Tibial artery (tissue), 4 donors: Measurements from ENCODE around the gene LBH.

ENCODE experiments used
- DNase-seq, 2 donors: peaks; one replicate each; pipeline ENCODE4 v3.0.0-alpha.2; 2019
- H3K27ac ChIP-seq, 2 donors: fragments of 200-600 bp; sonication (generic) in 1 of 2; 1 replicate in 1 of 2; 2 replicates in 1 of 2; pipeline ENCODE4 v1.5.1; 2018 to 2019; ENCODE audit warnings: mild to moderate bottlenecking in 1 of 2
- H3K27me3 ChIP-seq, 2 donors: fragments of 200-600 bp; sonication (generic) in 1 of 2; one replicate each; pipeline versions ENCODE4 v1.5.1 to v1.6.0; 2016 to 2019
- H3K36me3 ChIP-seq, 3 donors: fragments of 200-600 bp; sonication (generic) in 2 of 3; one replicate each; pipeline ENCODE4 v1.5.1; 2016 to 2019; ENCODE audit warnings: mild to moderate bottlenecking in 2 of 3
- H3K4me1 ChIP-seq, 4 donors: fragments of 200-600 bp; sonication (generic) in 2 of 4; 1 replicate in 3 of 4; 2 replicates in 1 of 4; pipeline ENCODE4 v1.5.1; 2016 to 2019
- H3K4me3 ChIP-seq, 2 donors: fragments of 200-600 bp; sonication (generic) in 1 of 2; 1 replicate in 1 of 2; 2 replicates in 1 of 2; pipeline ENCODE4 v1.5.1; 2018 to 2019; ENCODE audit warnings: mild to moderate bottlenecking in 2 of 2
- H3K9me3 ChIP-seq, 3 donors: fragments of 200-600 bp; sonication (generic) in 1 of 3; one replicate each; pipeline ENCODE4 v1.5.1; 2016 to 2019
- intact Hi-C: fragments of 100-400 bp; cut with DNase I; formaldehyde crosslinking; loops from one replicate; pipeline ENCODE4 v1.15.0; 2023; ENCODE audit warnings: low total_unique reads
- TF ChIP-seq, protein P1 (sequence below), 2 experiments: fragments of 200-600 bp in 1 of 2; fragments of 450-650 bp in 1 of 2; IDR thresholded peaks; one replicate each; pipeline ENCODE4 v1.5.1; 2017 to 2019; ENCODE audit warnings: antibody characterized with exemption in 2 of 2, mild to moderate bottlenecking in 1 of 2, moderate library complexity in 1 of 2

LBH gene

DNA sequence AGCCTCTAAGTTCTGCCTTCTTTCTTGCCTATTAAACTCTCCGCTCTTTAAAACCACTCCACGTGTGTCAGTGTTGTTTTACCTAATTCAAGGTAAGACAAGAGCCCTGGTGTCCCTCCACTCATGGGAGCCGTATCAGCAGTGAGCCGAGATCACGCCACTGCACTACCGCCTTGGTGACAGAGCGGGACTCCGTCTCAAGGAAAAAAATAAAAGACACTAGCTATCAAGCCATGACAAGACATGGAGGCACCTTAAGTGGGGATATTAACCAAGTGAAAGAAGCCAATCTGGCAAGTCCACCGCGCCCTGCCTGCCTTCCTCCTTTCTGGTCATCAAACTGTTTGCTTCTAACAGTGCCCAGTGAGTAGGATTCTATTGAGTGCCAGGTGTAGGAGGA is 40.2 kb upstream of the LBH start:
- no peaks in the 10 kb centered on the region for H3K4me1 ChIP-seq
- intact Hi-C loops, result no loop called here
- no peak for DNase-seq
- H3K4me3 ChIP-seq, result no peak overlapping the region
- TF ChIP-seq, protein P1, sequence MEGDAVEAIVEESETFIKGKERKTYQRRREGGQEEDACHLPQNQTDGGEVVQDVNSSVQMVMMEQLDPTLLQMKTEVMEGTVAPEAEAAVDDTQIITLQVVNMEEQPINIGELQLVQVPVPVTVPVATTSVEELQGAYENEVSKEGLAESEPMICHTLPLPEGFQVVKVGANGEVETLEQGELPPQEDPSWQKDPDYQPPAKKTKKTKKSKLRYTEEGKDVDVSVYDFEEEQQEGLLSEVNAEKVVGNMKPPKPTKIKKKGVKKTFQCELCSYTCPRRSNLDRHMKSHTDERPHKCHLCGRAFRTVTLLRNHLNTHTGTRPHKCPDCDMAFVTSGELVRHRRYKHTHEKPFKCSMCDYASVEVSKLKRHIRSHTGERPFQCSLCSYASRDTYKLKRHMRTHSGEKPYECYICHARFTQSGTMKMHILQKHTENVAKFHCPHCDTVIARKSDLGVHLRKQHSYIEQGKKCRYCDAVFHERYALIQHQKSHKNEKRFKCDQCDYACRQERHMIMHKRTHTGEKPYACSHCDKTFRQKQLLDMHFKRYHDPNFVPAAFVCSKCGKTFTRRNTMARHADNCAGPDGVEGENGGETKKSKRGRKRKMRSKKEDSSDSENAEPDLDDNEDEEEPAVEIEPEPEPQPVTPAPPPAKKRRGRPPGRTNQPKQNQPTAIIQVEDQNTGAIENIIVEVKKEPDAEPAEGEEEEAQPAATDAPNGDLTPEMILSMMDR (IDR thresholded peaks at IDR 0.05), result no peak
- no peaks in the 10 kb centered on the region for H3K9me3 ChIP-seq
- H3K27ac ChIP-seq, result no peak overlapping the region
- no peaks in the 10 kb centered on the region for H3K36me3 ChIP-seq
- no peaks in the 10 kb centered on the region for H3K27me3 ChIP-seq

DNA sequence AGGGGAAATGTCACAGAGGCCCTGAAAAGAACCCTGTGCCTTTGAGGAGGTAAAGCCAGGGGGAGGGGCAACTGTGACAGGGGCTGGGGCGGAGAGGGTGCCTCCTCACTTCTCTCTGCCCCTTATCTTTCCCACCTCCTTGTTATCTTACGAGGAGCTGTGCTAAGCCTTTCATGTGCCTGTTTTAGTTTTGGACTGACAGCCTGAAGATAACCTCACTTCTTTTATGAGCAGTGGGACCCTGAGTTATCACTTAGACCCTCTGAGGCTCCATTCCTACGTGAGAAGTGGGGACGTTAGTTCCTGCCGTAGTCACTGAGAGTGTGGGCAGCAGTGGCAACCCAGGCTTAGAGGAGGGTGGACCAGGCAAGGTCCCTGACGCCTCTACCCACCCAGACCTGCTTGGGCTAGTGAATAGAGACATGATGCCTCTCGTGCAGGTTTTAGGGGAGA is 39.5 kb upstream of the LBH start:
- TF ChIP-seq, protein P1 (IDR thresholded peaks at IDR 0.05), result no peak
- no peak for DNase-seq

DNA sequence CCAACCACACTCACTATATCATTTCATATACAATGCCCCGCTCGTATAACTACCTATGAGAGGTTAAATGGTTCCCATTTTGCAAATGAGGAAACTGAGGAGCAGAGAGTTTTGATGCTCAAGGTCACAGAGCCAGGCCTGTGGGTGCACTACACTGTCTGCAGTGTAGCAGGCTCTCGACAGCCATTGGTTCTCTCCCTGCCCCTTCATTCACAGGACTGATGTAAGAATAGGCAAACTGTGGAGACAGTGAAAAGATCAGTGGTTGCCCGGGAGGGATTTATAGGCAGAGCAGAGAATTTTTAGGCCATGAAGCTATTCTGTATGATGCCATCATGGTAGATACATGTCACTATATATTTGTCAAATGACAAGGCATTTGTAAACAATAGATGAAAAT is 39.0 kb upstream of the LBH start:
- no peaks in the 10 kb centered on the region for H3K4me1 ChIP-seq
- no peak overlapping the region for H3K27ac ChIP-seq
- no peaks in the 10 kb centered on the region for H3K36me3 ChIP-seq
- TF ChIP-seq, protein P1 (IDR thresholded peaks at IDR 0.05), result no peak
- DNase-seq, result no peak
- intact Hi-C loops, result no loop called here
- H3K27me3 ChIP-seq, result no peaks in the 10 kb centered on the region
- no peak overlapping the region for H3K4me3 ChIP-seq
- H3K9me3 ChIP-seq, result no peaks in the 10 kb centered on the region

More for the DNA sequence above, 39.5 kb upstream of the LBH start:
- H3K27ac ChIP-seq, result no peak overlapping the region
- no peaks in the 10 kb centered on the region for H3K27me3 ChIP-seq
- intact Hi-C loops, result no loop called here
- no peaks in the 10 kb centered on the region for H3K4me1 ChIP-seq
- H3K36me3 ChIP-seq, result no peaks in the 10 kb centered on the region
- H3K9me3 ChIP-seq, result no peaks in the 10 kb centered on the region
- no peak overlapping the region for H3K4me3 ChIP-seq

DNA sequence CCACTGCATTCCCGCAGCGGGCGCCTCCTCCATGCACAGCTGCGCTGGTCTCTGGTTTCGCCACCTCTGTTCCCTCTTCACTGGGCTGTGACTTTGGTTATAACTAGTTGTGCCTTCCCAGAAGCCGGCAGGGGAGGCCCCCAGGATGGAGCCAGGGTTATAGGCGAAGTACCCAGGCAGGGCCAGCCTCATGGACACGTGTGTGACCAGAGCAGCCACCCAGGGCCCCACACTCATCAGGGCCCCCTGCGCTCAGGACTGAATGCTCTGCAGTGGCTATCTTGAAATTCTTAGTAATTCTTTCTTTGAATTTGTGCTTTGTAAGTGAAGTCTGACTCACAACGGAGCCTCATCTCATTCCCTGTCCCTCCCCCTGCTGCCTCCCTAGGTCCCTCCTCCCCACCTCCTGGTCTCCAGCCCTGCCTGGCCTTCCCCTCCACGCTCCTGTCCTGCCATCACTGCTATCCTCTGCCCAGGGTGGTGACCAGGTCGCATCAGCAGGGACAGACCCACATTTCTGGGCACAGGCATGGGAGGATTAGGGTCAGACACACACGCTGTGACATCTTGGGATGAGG is 38.1 kb upstream of the LBH start:
- intact Hi-C loops, result no loop called here
- TF ChIP-seq, protein P1 (IDR thresholded peaks at IDR 0.05), result no peak

DNA sequence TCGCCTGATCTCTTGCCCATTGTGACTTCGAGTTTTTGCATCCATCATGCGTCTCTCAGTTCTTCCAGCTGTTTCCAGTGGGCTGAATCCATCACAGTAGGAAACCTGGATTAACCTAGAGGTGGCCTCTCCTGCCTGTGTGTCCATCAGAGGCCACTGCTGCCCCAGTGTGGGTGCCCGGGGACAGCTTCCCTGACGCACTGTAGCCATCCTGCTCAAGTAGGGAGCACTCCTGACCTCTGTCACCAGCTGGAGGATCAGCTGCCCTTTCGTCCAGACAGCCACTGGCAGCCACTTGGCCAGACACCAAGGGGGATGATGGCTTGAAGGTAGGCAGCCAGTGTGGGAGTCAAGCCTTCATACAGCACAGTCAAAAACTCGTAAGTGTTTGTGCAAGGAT is 36.9 kb upstream of the LBH start:
- TF ChIP-seq, protein P1 (IDR thresholded peaks at IDR 0.05), result no peak
- H3K9me3 ChIP-seq, result no peaks in the 10 kb centered on the region
- intact Hi-C loops, result no loop called here
- no peak overlapping the region for H3K27ac ChIP-seq
- H3K4me3 ChIP-seq, result no peak overlapping the region
- no peaks in the 10 kb centered on the region for H3K36me3 ChIP-seq
- H3K4me1 ChIP-seq, result no peaks in the 10 kb centered on the region
- H3K27me3 ChIP-seq, result no peaks in the 10 kb centered on the region
- DNase-seq, result no peak

More for the DNA sequence above, 38.1 kb upstream of the LBH start:
- no peaks in the 10 kb centered on the region for H3K36me3 ChIP-seq
- no peak overlapping the region for H3K4me3 ChIP-seq
- DNase-seq, result no peak
- H3K4me1 ChIP-seq, result no peaks in the 10 kb centered on the region
- no peaks in the 10 kb centered on the region for H3K27me3 ChIP-seq
- H3K9me3 ChIP-seq, result no peaks in the 10 kb centered on the region
- no peak overlapping the region for H3K27ac ChIP-seq

DNA sequence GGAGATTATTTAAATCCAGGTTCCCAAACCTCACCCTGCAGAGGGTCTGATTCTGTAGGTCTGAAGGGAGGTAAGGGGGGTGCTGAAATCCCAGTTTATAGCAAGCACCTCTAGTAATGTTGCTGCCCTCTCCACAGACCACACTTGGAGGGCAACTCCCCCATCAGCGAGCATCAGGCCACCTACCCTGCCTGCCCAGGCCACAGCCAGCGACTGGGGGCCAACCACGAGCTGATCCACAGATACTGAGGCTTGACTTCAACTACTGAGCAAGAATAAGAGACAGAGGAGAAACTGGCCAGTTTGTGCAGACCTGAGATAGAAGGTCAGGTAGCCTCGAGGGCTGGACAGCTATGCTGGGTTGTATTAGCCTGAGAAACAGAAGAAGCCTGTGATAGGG is 36.3 kb upstream of the LBH start:
- intact Hi-C loops, result no loop called here
- Histone ChIP-seq H3K27ac (no peak overlapping the region), H3K9me3 (no peaks in the 10 kb centered on the region), H3K4me3 (no peak overlapping the region), H3K27me3 (no peaks in the 10 kb centered on the region), H3K36me3 (no peaks in the 10 kb centered on the region), H3K4me1 (no peaks in the 10 kb centered on the region)
- TF ChIP-seq, protein P1 (IDR thresholded peaks at IDR 0.05), result no peak
- DNase-seq, result no peak
